SK-N-MC (cell line): Measurements from ENCODE around the gene FBXL7.

Experiments
- EZH2 ChIP-seq: fragments of 200-600 bp; sonication (generic); IDR thresholded peaks from one replicate; pipeline ENCODE4 v1.6.1; 2017; ENCODE audit warnings: antibody characterized with exemption
- POLR2AphosphoS5 ChIP-seq: IDR thresholded peaks from 2 replicates; pipeline ENCODE4 v1.6.1; 2012; ENCODE audit warnings: mild to moderate bottlenecking, low read depth, low read length, borderline replicate concordance

DNA sequence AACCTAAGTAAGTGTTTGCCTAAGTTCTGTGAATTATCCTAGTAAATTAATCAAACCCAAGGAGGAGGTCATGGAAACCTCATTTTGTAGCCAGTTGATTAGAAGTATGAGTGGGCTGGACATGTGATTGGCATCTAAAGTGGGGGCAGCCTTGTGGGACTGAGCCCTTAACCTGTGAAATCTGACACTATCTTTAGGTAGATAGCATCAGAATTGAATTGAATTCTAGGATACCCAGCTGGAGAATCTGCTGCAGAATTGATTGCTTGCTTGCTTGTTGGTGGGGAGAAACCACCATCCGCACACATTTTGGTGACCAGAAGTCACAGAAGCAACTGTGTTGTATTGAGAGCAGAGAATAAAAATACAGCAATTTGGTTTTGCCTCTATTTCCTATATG is 97.0 kb downstream of the FBXL7 start:
- no peak for TF ChIP-seq POLR2AphosphoS5
- TF ChIP-seq EZH2 = no peak
